ENCODE measurements around the gene IPO8.

DNA sequence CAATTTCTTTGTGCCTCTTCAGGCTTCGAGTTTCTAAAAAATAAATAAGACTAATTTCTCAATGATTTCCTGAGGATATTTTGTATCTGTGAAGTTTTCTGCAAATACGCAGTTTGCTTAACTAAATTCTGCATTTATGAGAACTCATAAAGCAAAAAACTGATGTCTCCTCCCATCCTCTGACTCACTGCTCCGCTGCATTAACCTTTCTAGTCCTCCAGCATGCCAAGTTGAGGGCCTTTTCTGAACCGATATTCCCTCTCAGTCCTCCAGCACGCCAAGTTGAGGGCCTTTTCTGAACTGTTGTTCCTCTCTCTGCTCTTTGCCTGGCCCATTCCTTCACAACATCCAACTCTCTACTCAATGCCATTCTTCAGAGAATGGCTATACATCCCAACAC, 3.2 kb downstream of the IPO8 start:
- TF ChIP-seq CTCF (IDR thresholded peaks at IDR 0.05) = no peak
- TF ChIP-seq POLR2A (IDR thresholded peaks at IDR 0.05) = no peak
- TF ChIP-seq EP300 (IDR thresholded peaks at IDR 0.05) = no peak

Measured in ovary (tissue), 3 donors.